ENCODE results near the gene ZDHHC12.

DNA sequence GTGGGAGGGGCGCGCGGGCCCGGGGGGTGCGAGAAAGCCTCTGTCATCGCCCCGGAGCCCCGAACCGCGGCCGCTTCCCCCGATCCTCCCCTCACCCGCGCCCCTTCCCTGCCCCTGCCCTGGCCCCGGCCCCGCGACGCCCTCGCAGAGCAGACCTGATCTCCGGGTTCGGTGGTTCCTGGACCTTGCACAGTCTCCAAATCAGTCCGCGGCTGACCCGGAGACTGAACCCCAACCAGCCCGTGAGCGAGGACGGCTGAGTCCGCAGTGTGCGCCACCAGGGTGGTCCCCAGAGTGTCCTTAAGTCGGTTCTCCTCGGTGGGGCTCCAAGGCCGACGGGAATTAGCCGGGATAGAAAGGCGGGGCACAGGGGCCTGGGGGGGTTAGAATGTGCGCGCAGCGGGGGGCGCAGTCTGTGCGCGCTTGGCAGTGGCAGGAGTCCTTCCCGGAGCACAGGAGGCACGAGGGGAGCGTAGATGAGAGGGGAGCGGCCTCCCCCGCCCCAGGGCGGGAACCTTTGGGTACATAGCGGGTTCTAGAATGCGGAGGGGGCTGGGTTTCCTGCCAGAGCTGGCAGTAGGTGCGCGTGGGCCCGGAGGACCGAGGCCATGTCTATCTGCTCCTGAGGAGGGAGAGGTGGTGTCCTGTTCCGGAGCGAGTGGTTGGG is 20.8 kb downstream of the ZDHHC12 start:
- TF ChIP-seq CTCF (IDR thresholded peaks at IDR 0.05) (no peak), POLR2A (IDR thresholded peaks at IDR 0.05) (no peak)

Measured in prostate gland (tissue), 2 donors.